ENCODE results near the gene PISD. TPM values are rescaled to one million over a fixed set of nuclear protein-coding genes. Genes with fewer than 3 reads are reported as not detected.

PISD gene
- total and polyA plus RNA-seq, 2 donors (not counting 3 experiments of a cell fraction or from before 2014, with no cell fraction given) = 53.4 to 58.0 TPM

DNA sequence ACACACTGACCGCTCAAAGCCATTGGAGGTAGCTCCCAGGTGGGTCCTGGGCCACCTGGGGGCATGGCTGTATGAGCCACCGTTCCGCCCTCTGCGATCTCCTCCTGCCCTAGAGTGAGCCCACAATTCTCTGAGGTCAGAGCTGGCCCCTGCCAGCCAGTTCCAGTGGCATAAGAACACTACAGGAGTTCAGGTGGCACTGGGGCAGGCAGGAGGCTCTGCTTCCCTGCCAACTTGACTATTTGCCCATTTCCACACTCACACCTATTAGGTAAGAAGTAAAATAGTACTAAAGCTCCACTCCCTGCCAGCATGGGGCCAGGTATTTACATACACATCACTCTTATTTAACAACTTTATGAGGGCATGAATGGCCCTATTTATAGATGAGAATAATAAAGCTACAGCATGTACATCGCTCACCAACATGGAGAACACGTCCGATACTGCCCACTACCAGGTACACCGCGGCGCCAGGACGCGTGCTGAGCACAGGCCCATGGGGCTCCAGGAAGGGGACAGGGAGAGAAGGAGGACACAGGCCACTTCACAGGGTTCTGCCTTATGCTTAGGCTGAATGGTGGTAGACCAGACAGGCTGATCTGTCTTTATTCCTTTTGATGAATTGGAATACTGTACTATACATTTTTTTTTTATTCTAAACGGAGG is 26.2 kb downstream of the PISD start:
- H3K9me1 ChIP-seq (replicated peaks; ENCODE audit: control insufficient read depth, extremely low read depth, insufficient read depth, low read length) = no peaks in the 10 kb centered on the region
- no peak overlapping the region for H3K4me2 ChIP-seq (ENCODE audit: insufficient read depth, low read length)
- ChIA-PET POLR2A (no interaction called here), CTCF (interaction anchor here (5.3 to 11.3 kb wide), 2 partner anchors 77 to 184 kb away, joined by 25 to 216 read pairs; no protein-coding TSS in a partner anchor)
- no peaks in the 10 kb centered on the region for H3K27me3 ChIP-seq (ENCODE audit: control insufficient read depth in 2 of 2, insufficient read depth in 2 of 2, low read length in 2 of 2)
- peaks cover 31% of the 10 kb centered on the region for H3K79me2 ChIP-seq (ENCODE audit: control insufficient read depth, insufficient read depth, low read length)
- FAIRE-seq = no peak
- no peaks in the 10 kb centered on the region for H4K20me1 ChIP-seq (replicated peaks; ENCODE audit: control insufficient read depth, extremely low read depth, insufficient read depth, low read length)
- dilution Hi-C loops (cut with MboI; ENCODE audit: extremely low pct_ligation_motif_present, low sequenced_read_pairs) (no loop called here), intact Hi-C loops (cut with micrococcal nuclease) (no loop called here)
- H3K36me3 ChIP-seq (ENCODE audit: control insufficient read depth in 2 of 2, extremely low read depth in 1 of 2, insufficient read depth in 2 of 2, low read length in 2 of 2) = no peaks in the 10 kb centered on the region
- TF ChIP-seq, protein P1, sequence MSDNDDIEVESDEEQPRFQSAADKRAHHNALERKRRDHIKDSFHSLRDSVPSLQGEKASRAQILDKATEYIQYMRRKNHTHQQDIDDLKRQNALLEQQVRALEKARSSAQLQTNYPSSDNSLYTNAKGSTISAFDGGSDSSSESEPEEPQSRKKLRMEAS (IDR thresholded peaks at IDR 0.05; ENCODE audit: insufficient read depth, insufficient read length) = no peak
- TF ChIP-seq EZH2 (IDR thresholded peaks at IDR 0.05; ENCODE audit: borderline replicate concordance, low read depth, low read length, severe bottlenecking) (no peak), POLR2A (IDR thresholded peaks at IDR 0.05; ENCODE audit: low read depth, low read length) (no peak), MYC (IDR thresholded peaks at IDR 0.05; ENCODE audit: low read depth, low read length) (no peak), GATA2 (IDR thresholded peaks at IDR 0.05; ENCODE audit: insufficient read depth, insufficient read length, low read depth, low read length) (no peak), FOS (IDR thresholded peaks at IDR 0.05; ENCODE audit: borderline replicate concordance, insufficient read depth, low read length) (no peak), JUN (IDR thresholded peaks at IDR 0.05; ENCODE audit: borderline replicate concordance, insufficient read depth, insufficient read length, low read depth) (no peak), POLR2AphosphoS5 (IDR thresholded peaks at IDR 0.05; ENCODE audit: insufficient read depth, low read depth, low read length) (no peak)
- TF ChIP-seq, protein P2, sequence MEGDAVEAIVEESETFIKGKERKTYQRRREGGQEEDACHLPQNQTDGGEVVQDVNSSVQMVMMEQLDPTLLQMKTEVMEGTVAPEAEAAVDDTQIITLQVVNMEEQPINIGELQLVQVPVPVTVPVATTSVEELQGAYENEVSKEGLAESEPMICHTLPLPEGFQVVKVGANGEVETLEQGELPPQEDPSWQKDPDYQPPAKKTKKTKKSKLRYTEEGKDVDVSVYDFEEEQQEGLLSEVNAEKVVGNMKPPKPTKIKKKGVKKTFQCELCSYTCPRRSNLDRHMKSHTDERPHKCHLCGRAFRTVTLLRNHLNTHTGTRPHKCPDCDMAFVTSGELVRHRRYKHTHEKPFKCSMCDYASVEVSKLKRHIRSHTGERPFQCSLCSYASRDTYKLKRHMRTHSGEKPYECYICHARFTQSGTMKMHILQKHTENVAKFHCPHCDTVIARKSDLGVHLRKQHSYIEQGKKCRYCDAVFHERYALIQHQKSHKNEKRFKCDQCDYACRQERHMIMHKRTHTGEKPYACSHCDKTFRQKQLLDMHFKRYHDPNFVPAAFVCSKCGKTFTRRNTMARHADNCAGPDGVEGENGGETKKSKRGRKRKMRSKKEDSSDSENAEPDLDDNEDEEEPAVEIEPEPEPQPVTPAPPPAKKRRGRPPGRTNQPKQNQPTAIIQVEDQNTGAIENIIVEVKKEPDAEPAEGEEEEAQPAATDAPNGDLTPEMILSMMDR (IDR thresholded peaks at IDR 0.05; ENCODE audit: extremely low read depth in 1 of 2, insufficient read depth in 1 of 2, low read depth in 1 of 2, low read length in 2 of 2) = no peak
- H3K27ac ChIP-seq (ENCODE audit: insufficient read depth, low read depth, low read length) = no peak overlapping the region
- H3K9ac ChIP-seq (replicated peaks; ENCODE audit: extremely low read depth, insufficient read depth, low read length) = no peak overlapping the region
- no peak for DNase-seq (ENCODE audit: low read depth, low spot score)
- no TSS peak for BruUV-seq (replicated peaks)
- H3K4me1 ChIP-seq (ENCODE audit: control insufficient read depth, extremely low read depth, insufficient read depth, low read length) = peaks cover 20% of the 10 kb centered on the region
- no peak overlapping the region for H3K4me3 ChIP-seq (replicated peaks in 1 of 3; ENCODE audit: insufficient read depth in 1 of 3, low read depth in 1 of 3, low read length in 3 of 3)
- no peak overlapping the region for H2AFZ ChIP-seq (ENCODE audit: low read depth, low read length)
- H3K9me3 ChIP-seq (replicated peaks; ENCODE audit: control insufficient read depth, insufficient read depth, low read length) = no peaks in the 10 kb centered on the region
